Measurements from ENCODE around the gene JCAD.

Gene JCAD

DNA sequence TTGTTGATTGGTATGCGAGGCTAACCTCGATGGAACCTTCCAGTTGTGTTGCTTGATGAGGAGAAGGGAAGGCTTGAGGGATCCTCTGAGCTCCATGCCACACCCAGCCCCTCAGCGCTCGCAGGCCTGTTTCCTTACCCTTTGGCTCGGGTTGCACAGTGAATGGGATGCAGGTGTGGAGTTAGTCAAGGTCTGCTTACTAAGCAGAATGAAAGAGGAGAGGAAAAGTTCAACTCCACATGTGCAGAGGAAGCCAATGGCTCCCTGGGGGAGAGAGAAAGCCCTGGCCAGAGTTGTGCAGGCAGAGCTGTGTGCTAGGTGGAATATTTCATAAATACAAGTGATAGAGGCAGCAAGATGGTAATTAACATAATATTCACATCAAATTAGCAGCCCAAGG is 85.5 kb downstream of the JCAD start:
- H3K4me3 ChIP-seq (ENCODE audit: low read length): no peak overlapping the region
- no peak for DNase-seq (ENCODE audit: low read depth, low spot score)

DNA sequence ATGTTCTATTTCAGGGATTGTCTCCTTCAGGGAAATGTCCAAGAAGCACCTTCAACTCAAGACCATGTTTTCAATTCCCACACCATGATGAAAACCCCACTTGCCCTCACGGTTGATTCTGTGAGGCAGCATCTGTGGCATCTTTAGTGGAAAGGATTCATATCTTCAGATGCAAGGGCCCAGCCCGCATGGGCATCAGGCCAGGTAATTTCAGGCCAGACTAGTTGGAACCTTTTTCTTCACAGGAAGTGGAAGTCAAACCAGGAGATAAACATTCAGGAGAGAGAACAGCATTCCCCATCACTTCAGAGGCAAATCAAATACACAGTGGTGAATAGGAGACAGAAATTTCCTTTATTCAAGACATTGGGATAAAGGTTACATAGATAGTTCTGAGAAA is 88.8 kb downstream of the JCAD start:
- no peak overlapping the region for H3K4me3 ChIP-seq (ENCODE audit: low read length)
- no peak for DNase-seq (ENCODE audit: low read depth, low spot score)

DNA sequence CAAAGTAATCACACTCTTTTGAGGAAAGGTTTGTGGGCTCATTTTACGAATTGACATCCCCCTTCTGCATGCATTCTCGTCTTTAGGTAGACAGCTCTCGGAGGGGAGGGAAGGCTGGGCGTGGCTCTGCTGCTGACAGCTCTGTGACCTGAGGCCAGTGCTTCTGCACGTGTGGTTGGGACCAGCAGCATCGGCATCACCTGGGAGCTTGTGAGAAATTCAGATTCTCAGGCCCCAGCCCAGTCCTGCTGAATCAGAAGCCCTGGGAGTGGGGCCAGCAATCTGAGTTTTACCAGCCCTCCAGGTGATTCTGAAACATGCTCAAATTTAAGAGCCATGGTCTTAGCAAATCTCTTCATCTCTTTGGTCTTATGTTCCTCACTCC is 89.4 kb downstream of the JCAD start:
- H3K4me3 ChIP-seq (ENCODE audit: low read length): no peak overlapping the region
- DNase-seq (ENCODE audit: low read depth, low spot score): no peak

DNA sequence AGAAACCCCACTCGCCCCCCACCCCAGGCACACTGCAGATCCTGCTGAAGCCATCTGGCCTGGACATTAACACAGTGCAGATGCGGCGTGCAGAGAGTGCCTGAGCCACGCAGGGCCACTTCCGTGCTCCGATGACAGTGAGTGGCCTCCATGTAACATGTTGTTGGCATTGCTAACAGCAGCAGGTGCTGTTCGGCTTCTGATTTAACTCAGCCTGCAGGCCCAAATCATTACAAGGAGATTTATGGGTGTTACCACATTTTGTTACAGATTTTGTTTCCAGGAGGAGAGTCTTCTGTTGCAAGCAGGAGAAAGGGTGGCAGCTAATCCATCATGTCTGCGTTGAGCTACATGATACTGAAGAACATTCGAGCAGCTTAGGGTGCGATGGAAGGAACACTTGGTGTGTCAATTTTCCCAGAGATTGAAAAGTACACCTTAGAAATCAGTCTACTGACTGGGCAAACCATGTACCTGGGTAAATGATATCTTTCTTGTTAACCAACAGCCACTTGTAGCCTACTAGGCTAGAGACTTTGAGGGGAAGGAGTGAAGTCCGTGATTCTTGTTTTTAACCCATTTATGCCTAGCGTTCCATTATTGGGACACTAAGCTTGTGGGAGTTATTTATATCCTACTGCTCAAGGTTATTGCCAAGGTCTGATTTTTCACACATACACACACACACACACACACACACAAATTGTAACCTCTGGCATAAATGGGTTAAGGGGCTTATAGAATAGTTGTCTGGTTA is 90.0 kb downstream of the JCAD start:
- H3K4me3 ChIP-seq (ENCODE audit: low read length): no peak overlapping the region
- no peak for DNase-seq (ENCODE audit: low read depth, low spot score)

DNA sequence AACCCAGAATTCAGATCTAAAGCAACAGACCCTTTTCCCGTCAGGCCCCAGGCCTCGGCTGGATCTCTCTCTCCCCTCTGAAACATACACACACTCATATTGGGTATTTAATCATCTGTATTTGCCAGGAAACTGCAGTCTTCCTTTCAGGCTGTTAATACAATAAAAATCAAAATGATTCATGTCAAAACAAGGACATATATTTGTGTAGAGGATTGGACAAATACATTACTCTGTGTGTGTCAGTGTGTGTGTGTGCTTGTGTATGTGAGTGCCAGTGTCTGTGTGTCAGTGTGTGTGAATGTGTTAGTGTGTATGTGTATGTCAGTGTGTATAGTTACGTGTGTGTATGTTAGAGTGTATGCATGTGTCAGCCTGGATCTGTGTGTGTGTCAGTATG is 90.8 kb downstream of the JCAD start:
- no peak overlapping the region for H3K4me3 ChIP-seq (ENCODE audit: low read length)

DNA sequence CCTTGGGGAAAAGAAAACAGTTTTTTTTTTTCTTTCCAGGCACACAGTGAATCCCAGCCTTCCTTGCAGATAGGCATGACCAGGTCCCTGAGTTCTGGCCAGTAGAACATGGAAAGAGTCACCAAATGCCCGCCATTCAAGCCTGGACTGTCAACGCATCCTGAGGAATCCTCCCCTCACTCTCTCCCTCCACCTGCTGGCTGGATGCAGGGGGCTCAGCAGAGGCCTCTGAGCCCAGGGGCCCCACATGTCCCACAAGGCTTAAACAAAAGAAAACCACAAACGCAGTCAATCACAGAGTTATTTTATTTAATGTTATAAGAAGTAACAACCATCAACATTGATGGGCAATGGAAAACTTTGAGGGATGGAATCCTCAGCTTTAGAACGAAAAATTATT is 93.1 kb downstream of the JCAD start:
- no peak for DNase-seq (ENCODE audit: low read depth, low spot score)
- no peak overlapping the region for H3K4me3 ChIP-seq (ENCODE audit: low read length)

More for the DNA sequence above, 90.8 kb downstream of the JCAD start:
- no peak for DNase-seq (ENCODE audit: low read depth, low spot score)
